ENCODE results near the gene CALY. TPM values are rescaled to one million over a fixed set of nuclear protein-coding genes. Genes with fewer than 3 reads are reported as not detected.

The CALY gene
- total RNA-seq, 2 donors from 2014 or later, result 0.75 to 1.3 TPM

DNA sequence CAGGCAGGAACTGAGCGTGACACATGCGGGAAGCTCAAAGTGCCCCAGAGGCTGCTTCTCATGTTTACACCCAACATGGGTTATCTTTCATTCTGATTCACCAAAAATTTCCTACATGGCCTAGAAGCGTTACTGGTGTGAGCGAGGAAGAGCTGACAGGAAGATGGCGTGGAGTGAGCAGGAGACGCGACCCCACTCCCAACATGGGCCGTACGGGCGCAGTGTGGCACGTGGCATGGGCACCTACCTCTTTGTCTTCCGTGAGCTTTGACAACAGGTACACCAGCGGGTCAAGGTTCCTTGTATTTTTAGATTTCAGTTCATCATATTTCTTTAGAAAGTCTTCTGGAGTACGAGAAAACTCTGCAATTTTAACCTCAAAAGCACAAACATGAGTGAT is 37.0 kb downstream of the CALY start:
- Histone ChIP-seq H3K27me3 (ENCODE audit: control insufficient read depth, insufficient read depth, low read length, poor library complexity, severe bottlenecking) (no peaks in the 10 kb centered on the region), H3K27ac (ENCODE audit: low read depth, low read length) (no peak overlapping the region), H3K4me3 (ENCODE audit: low read length) (no peak overlapping the region), H3K36me3 (ENCODE audit: control insufficient read depth, insufficient read depth, low read length) (peaks cover 43% of the 10 kb centered on the region), H3K4me1 (ENCODE audit: control insufficient read depth, insufficient read depth, low read length) (no peaks in the 10 kb centered on the region), H3K9me3 (ENCODE audit: control insufficient read depth, low read length) (no peaks in the 10 kb centered on the region), H3K9ac (ENCODE audit: extremely low read depth, low read length, poor library complexity, severe bottlenecking) (no peak overlapping the region)
- no peak for DNase-seq
- Mint-ChIP-seq H3K36me3 (ENCODE audit: low read depth) (peaks cover 52% of the 10 kb centered on the region), H3K27me3 (ENCODE audit: insufficient read depth) (no peaks in the 10 kb centered on the region), H3K4me1 (no peaks in the 10 kb centered on the region), H3K27ac (no peak overlapping the region), H3K4me3 (no peak overlapping the region), H3K9me3 (no peaks in the 10 kb centered on the region)
- 96 to 98% methylated on average over 12 to 14 of the region's 14 CpGs for WGBS, 2 experiments (ENCODE audit: insufficient coverage in 1 of 2, insufficient read length in 1 of 2)
- TF ChIP-seq, protein P1, sequence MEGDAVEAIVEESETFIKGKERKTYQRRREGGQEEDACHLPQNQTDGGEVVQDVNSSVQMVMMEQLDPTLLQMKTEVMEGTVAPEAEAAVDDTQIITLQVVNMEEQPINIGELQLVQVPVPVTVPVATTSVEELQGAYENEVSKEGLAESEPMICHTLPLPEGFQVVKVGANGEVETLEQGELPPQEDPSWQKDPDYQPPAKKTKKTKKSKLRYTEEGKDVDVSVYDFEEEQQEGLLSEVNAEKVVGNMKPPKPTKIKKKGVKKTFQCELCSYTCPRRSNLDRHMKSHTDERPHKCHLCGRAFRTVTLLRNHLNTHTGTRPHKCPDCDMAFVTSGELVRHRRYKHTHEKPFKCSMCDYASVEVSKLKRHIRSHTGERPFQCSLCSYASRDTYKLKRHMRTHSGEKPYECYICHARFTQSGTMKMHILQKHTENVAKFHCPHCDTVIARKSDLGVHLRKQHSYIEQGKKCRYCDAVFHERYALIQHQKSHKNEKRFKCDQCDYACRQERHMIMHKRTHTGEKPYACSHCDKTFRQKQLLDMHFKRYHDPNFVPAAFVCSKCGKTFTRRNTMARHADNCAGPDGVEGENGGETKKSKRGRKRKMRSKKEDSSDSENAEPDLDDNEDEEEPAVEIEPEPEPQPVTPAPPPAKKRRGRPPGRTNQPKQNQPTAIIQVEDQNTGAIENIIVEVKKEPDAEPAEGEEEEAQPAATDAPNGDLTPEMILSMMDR (conservative IDR thresholded peaks at IDR 0.05), result no peak

DNA sequence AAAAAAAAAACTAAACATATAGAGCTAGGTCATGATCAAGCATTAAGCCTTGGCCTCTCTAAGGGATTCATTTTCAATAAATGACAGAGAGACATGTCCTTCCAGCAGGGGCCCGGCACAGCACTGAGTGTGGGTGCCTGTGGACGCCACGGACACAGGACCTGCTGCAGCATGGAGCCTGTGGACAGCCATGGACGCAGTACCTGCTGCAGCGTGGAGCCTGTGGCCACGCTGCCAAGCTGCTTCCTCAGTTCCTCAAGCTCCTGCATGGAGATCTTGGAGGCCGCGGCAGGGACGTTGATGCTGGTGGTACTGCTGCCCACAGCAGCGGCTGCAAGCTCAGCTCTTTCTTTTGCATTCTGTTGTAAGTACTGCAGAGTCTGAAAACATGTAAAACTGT is 37.5 kb downstream of the CALY start:
- WGBS, 2 experiments (ENCODE audit: insufficient coverage in 1 of 2, insufficient read length in 1 of 2), result 92 to 98% methylated on average over 10 of the region's 10 CpGs
- TF ChIP-seq, protein P1 (conservative IDR thresholded peaks at IDR 0.05), result no peak

DNA sequence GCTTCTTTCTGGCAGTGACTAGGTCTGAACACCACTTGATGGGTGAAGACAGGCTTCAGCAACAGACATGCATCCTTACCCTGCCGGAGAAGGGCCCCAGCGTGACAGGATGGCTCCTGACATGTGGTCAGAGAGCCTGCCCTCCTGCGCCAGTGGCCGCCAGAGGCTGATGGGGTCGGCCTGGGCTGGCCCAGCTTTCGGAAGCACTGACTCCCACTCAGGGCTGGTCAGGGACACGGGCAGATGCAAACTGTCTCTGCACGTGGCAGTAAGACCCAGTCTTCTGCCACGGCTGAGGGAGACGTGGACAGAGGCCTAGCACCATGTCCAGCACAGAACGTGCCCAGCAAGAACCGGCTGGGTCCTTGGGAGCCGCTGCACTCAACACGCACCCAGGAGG is 38.2 kb downstream of the CALY start:
- DNase-seq, result no peak
- peaks cover 58% of the 10 kb centered on the region for H3K36me3 Mint-ChIP-seq (ENCODE audit: low read depth)
- Histone ChIP-seq H3K27me3 (ENCODE audit: control insufficient read depth, insufficient read depth, low read length, poor library complexity, severe bottlenecking) (no peaks in the 10 kb centered on the region), H3K27ac (ENCODE audit: low read depth, low read length) (no peak overlapping the region), H3K9me3 (ENCODE audit: control insufficient read depth, low read length) (no peaks in the 10 kb centered on the region), H3K4me1 (ENCODE audit: control insufficient read depth, insufficient read depth, low read length) (no peaks in the 10 kb centered on the region), H3K9ac (ENCODE audit: extremely low read depth, low read length, poor library complexity, severe bottlenecking) (no peak overlapping the region), H3K4me3 (ENCODE audit: low read length) (no peak overlapping the region), H3K36me3 (ENCODE audit: control insufficient read depth, insufficient read depth, low read length) (peaks cover 47% of the 10 kb centered on the region)
- no peaks in the 10 kb centered on the region for H3K27me3 Mint-ChIP-seq (ENCODE audit: insufficient read depth)
- 94% methylated on average over 13 to 14 of the region's 14 CpGs for WGBS, 2 experiments (ENCODE audit: insufficient coverage in 1 of 2, insufficient read length in 1 of 2)
- no peak overlapping the region for H3K27ac Mint-ChIP-seq
- H3K4me3 Mint-ChIP-seq, result no peak overlapping the region
- no peaks in the 10 kb centered on the region for H3K9me3 Mint-ChIP-seq
- H3K4me1 Mint-ChIP-seq, result no peaks in the 10 kb centered on the region
- TF ChIP-seq, protein P1 (conservative IDR thresholded peaks at IDR 0.05), result no peak

More for the DNA sequence above, 37.5 kb downstream of the CALY start:
- Mint-ChIP-seq H3K9me3 (no peaks in the 10 kb centered on the region), H3K27me3 (ENCODE audit: insufficient read depth) (no peaks in the 10 kb centered on the region), H3K27ac (no peak overlapping the region), H3K4me1 (no peaks in the 10 kb centered on the region), H3K36me3 (ENCODE audit: low read depth) (peaks cover 52% of the 10 kb centered on the region), H3K4me3 (no peak overlapping the region)
- no peaks in the 10 kb centered on the region for H3K4me1 ChIP-seq (ENCODE audit: control insufficient read depth, insufficient read depth, low read length)
- no peak overlapping the region for H3K27ac ChIP-seq (ENCODE audit: low read depth, low read length)
- H3K9me3 ChIP-seq (ENCODE audit: control insufficient read depth, low read length), result no peaks in the 10 kb centered on the region
- DNase-seq, result no peak
- no peaks in the 10 kb centered on the region for H3K27me3 ChIP-seq (ENCODE audit: control insufficient read depth, insufficient read depth, low read length, poor library complexity, severe bottlenecking)
- H3K9ac ChIP-seq (ENCODE audit: extremely low read depth, low read length, poor library complexity, severe bottlenecking), result no peak overlapping the region
- H3K4me3 ChIP-seq (ENCODE audit: low read length), result no peak overlapping the region
- peaks cover 45% of the 10 kb centered on the region for H3K36me3 ChIP-seq (ENCODE audit: control insufficient read depth, insufficient read depth, low read length)

All from endodermal cell (in vitro differentiated cells).